ENCODE measurements around the gene RPRD1B.

DNA sequence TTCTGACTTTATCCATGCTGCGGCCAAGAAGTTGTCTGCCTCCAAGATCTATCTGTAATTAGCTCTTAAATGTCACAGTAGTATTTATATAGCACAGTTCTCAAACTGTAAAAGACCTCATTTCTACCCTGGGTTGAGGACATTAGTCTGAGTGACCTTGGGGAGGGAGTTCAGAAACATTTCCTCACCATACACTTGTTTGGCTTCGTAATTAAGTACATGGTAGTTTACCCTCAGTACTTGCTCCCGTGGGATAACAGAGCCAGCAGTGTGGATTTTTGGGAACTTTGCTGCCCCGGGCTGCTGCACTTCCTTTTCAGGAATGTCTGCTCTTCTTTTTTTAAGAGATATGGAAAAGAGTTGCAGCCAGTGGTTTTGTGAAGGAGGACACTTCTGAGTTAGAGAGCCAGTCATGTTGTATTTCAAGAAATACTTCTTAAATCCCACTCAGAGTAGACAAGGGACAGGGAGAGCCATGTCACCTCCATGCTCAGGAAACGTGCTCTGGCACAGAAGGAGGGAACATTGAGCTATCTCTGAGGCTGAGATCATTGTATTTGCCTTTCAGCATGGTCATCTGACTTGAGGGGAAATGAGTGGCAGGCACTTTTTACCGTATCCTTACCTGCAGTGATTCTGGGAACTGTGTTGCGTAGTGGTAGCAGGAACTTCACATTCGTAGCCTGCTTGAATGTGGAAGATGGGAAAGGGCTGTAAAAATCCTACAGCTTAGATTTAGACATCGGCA lies 33.6 kb downstream of the RPRD1B start:
- TF ChIP-seq MYC (IDR thresholded peaks at IDR 0.05; ENCODE audit: borderline replicate concordance, low read length), result no peak
- no peak for TF ChIP-seq MAFK (IDR thresholded peaks at IDR 0.05; ENCODE audit: partially characterized antibody)
- no peak for TF ChIP-seq PBX3 (IDR thresholded peaks at IDR 0.05)
- no peak for TF ChIP-seq SMC3 (IDR thresholded peaks at IDR 0.05)
- no peak for TF ChIP-seq CTCF (IDR thresholded peaks at IDR 0.05)
- no peak for TF ChIP-seq CBX2 (IDR thresholded peaks at IDR 0.05; ENCODE audit: borderline replicate concordance, low read depth)
- no peak for TF ChIP-seq ZSCAN20 (CRISPR knock-in tag; IDR thresholded peaks at IDR 0.05)
- TF ChIP-seq POLR2A (IDR thresholded peaks at IDR 0.05; ENCODE audit: low read length), result no peak
- TF ChIP-seq EP300 (IDR thresholded peaks at IDR 0.05), result no peak
- TF ChIP-seq TFCP2L1 (CRISPR knock-in tag; IDR thresholded peaks at IDR 0.05), result no peak
- no peak for TF ChIP-seq POLR2AphosphoS2 (conservative IDR thresholded peaks at IDR 0.05; ENCODE audit: low read length)
- TF ChIP-seq KDM1A (IDR thresholded peaks at IDR 0.05; ENCODE audit: low read depth), result no peak
- no peak for TF ChIP-seq ZNF302 (CRISPR knock-in tag; IDR thresholded peaks at IDR 0.05)

Data from A549 (cell line).